HEK293 (cell line): ENCODE measurements around the gene MEF2C.

Experiments
- BCL11B ChIP-seq: fragments of 450-650 bp; formaldehyde crosslinking; IDR thresholded peaks from 2 replicates; pipeline ENCODE4 v1.5.1; 2016; ENCODE audit warnings: low read depth, missing biosample characterization, missing genetic modification characterization
- FEZF1 ChIP-seq: fragments of 450-650 bp; formaldehyde crosslinking; IDR thresholded peaks from 2 replicates; pipeline ENCODE4 v1.5.1; 2016; ENCODE audit warnings: missing biosample characterization, missing genetic modification characterization
- KLF7 ChIP-seq: fragments of 450-650 bp; formaldehyde crosslinking; IDR thresholded peaks from 2 replicates; pipeline ENCODE4 v1.5.1; 2016; ENCODE audit warnings: missing biosample characterization, missing genetic modification characterization, borderline replicate concordance
- MEIS1 ChIP-seq: sonication (generic); formaldehyde crosslinking; IDR thresholded peaks from 2 replicates; pipeline ENCODE4 v1.8.1; 2022; ENCODE audit warnings: missing genetic modification reagents, mild to moderate bottlenecking, borderline replicate concordance
- MZF1 ChIP-seq: fragments of 450-650 bp; formaldehyde crosslinking; IDR thresholded peaks from 2 replicates; pipeline ENCODE4 v1.5.1; 2017; ENCODE audit warnings: missing biosample characterization, missing genetic modification characterization, borderline replicate concordance
- ZFP37 ChIP-seq: fragments of 450-650 bp; formaldehyde crosslinking; IDR thresholded peaks from 2 replicates; pipeline ENCODE4 v1.5.1; 2016; ENCODE audit warnings: missing biosample characterization, missing genetic modification characterization
- ZNF10 ChIP-seq: fragments of 450-650 bp; formaldehyde crosslinking; IDR thresholded peaks from 2 replicates; pipeline ENCODE4 v1.5.1; 2017; ENCODE audit warnings: missing biosample characterization, missing genetic modification characterization
- ZNF112 ChIP-seq: fragments of 450-650 bp; formaldehyde crosslinking; IDR thresholded peaks from 2 replicates; pipeline ENCODE4 v1.5.0; 2017; ENCODE audit warnings: missing biosample characterization, missing genetic modification characterization
- ZNF132 ChIP-seq: fragments of 450-650 bp; formaldehyde crosslinking; IDR thresholded peaks from 2 replicates; pipeline ENCODE4 v1.5.1; 2017; ENCODE audit warnings: missing biosample characterization, missing genetic modification characterization, borderline replicate concordance
- ZNF138 ChIP-seq: fragments of 450-650 bp; formaldehyde crosslinking; IDR thresholded peaks from 2 replicates; pipeline ENCODE4 v1.5.1; 2016; ENCODE audit warnings: missing biosample characterization, missing genetic modification characterization, borderline replicate concordance
- ZNF23 ChIP-seq: fragments of 450-650 bp; formaldehyde crosslinking; IDR thresholded peaks from 2 replicates; pipeline ENCODE4 v1.5.1; 2016; ENCODE audit warnings: missing biosample characterization, missing genetic modification characterization, borderline replicate concordance
- ZNF311 ChIP-seq: fragments of 450-650 bp; formaldehyde crosslinking; IDR thresholded peaks from 2 replicates; pipeline ENCODE4 v1.5.1; 2017; ENCODE audit warnings: missing biosample characterization, missing genetic modification characterization, borderline replicate concordance
- ZNF350 ChIP-seq: fragments of 450-650 bp; formaldehyde crosslinking; IDR thresholded peaks from 2 replicates; pipeline ENCODE4 v1.5.0; 2017; ENCODE audit warnings: missing biosample characterization, mild to moderate bottlenecking, missing genetic modification characterization
- ZNF544 ChIP-seq: fragments of 450-650 bp; formaldehyde crosslinking; IDR thresholded peaks from 2 replicates; pipeline ENCODE4 v1.5.0; 2017; ENCODE audit warnings: missing biosample characterization, missing genetic modification characterization
- ZNF621 ChIP-seq: fragments of 450-650 bp; formaldehyde crosslinking; IDR thresholded peaks from 2 replicates; pipeline ENCODE4 v1.5.1; 2017; ENCODE audit warnings: missing biosample characterization, missing genetic modification characterization
- ZNF626 ChIP-seq: fragments of 450-650 bp; sonication (Bioruptor Pico); formaldehyde crosslinking; IDR thresholded peaks from 2 replicates; pipeline ENCODE4 v1.5.1; 2018; ENCODE audit warnings: missing biosample characterization, missing genetic modification characterization, inconsistent platforms
- ZNF701 ChIP-seq: fragments of 450-650 bp; formaldehyde crosslinking; IDR thresholded peaks from 2 replicates; pipeline ENCODE4 v1.5.1; 2016; ENCODE audit warnings: missing biosample characterization, missing genetic modification characterization
- ZNF707 ChIP-seq: fragments of 450-650 bp; formaldehyde crosslinking; IDR thresholded peaks from 2 replicates; pipeline ENCODE4 v1.5.1; 2016; ENCODE audit warnings: missing biosample characterization, missing genetic modification characterization
- ZNF768 ChIP-seq: fragments of 450-650 bp; formaldehyde crosslinking; IDR thresholded peaks from 2 replicates; pipeline ENCODE4 v1.5.1; 2018; ENCODE audit warnings: missing biosample characterization, mild to moderate bottlenecking, missing genetic modification characterization
- ZXDB ChIP-seq: fragments of 450-650 bp; formaldehyde crosslinking; IDR thresholded peaks from 2 replicates; pipeline ENCODE4 v1.5.1; 2016; ENCODE audit warnings: missing biosample characterization, missing genetic modification characterization
- TF ChIP-seq, protein P1 (sequence below): fragments of 450-650 bp; formaldehyde crosslinking; IDR thresholded peaks from 2 replicates; pipeline ENCODE4 v1.5.1; 2016; ENCODE audit warnings: missing biosample characterization, missing genetic modification characterization
- TF ChIP-seq, protein P2 (sequence below): fragments of 450-650 bp; formaldehyde crosslinking; IDR thresholded peaks from 2 replicates; pipeline ENCODE4 v1.5.1; 2016; ENCODE audit warnings: missing biosample characterization, missing genetic modification characterization
- TF ChIP-seq, protein P3 (sequence below): fragments of 450-650 bp; formaldehyde crosslinking; IDR thresholded peaks from 2 replicates; pipeline ENCODE4 v1.5.1; 2016; ENCODE audit warnings: missing biosample characterization, missing genetic modification characterization
- TF ChIP-seq, protein P4 (sequence below): fragments of 450-650 bp; formaldehyde crosslinking; IDR thresholded peaks from 2 replicates; pipeline ENCODE4 v1.5.1; 2016; ENCODE audit warnings: missing biosample characterization, missing genetic modification characterization
- TF ChIP-seq, protein P5 (sequence below): fragments of 450-650 bp; formaldehyde crosslinking; conservative IDR thresholded peaks from 2 replicates; pipeline ENCODE4 v1.5.1; 2016; ENCODE audit warnings: low read depth, missing biosample characterization, missing genetic modification characterization

The MEF2C gene

DNA sequence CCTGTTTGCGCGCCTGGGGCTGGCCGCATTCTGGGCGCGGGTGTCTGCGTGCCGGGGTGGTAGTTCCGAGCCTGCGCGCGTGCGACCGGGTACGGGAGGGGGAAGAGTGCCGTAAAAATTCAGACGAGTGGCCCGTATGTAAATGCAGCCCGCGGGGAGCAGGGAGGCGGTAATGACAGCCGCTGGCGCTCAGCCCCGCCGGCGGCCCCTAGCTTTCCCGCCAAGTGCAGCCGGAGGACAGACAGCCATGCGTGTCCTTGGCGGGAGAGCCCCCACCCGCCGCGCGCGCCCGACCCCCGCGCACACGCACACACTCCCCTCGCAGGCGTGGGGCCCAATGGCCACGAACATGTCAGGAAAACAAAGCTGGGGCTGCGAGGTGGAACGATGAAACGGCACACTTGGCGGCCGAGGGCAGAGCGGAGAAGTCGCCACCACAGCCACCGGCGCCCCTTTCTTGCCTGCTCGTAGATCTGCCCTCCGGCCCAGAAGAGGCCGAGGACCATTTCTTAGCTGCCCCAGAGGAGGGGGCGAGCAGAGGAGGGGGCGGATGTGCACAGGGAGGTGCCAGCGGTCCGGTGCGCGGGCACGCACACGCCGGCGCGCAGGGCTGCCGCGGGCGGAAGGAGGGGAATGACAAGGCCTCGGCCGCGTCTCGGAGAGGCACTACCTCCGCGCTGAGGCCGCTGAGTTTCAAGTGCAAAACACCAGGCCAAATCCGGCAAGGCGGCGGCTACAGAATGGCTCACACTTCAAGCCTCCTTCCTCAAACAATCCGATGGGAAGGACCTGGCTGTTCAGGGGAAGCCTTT is 208.4 kb downstream of the MEF2C start (continued):
- TF ChIP-seq ZNF23 (tag by site-specific recombination), result no peak
- TF ChIP-seq, protein P1, sequence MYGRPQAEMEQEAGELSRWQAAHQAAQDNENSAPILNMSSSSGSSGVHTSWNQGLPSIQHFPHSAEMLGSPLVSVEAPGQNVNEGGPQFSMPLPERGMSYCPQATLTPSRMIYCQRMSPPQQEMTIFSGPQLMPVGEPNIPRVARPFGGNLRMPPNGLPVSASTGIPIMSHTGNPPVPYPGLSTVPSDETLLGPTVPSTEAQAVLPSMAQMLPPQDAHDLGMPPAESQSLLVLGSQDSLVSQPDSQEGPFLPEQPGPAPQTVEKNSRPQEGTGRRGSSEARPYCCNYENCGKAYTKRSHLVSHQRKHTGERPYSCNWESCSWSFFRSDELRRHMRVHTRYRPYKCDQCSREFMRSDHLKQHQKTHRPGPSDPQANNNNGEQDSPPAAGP (tag by site-specific recombination), result peak; percentile 49; the same call in 1 of the 2 replicates
- no peak for TF ChIP-seq ZNF132
- TF ChIP-seq, protein P2, sequence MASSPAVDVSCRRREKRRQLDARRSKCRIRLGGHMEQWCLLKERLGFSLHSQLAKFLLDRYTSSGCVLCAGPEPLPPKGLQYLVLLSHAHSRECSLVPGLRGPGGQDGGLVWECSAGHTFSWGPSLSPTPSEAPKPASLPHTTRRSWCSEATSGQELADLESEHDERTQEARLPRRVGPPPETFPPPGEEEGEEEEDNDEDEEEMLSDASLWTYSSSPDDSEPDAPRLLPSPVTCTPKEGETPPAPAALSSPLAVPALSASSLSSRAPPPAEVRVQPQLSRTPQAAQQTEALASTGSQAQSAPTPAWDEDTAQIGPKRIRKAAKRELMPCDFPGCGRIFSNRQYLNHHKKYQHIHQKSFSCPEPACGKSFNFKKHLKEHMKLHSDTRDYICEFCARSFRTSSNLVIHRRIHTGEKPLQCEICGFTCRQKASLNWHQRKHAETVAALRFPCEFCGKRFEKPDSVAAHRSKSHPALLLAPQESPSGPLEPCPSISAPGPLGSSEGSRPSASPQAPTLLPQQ (tag by site-specific recombination), result peak; percentile 95
- TF ChIP-seq MZF1, result peak; percentile 73
- TF ChIP-seq BCL11B (tag by site-specific recombination), result peak; percentile 28; the same call in 1 of the 2 replicates
- no peak for TF ChIP-seq ZNF707 (tag by site-specific recombination)
- no peak for TF ChIP-seq KLF7 (tag by site-specific recombination)
- TF ChIP-seq, protein P3, sequence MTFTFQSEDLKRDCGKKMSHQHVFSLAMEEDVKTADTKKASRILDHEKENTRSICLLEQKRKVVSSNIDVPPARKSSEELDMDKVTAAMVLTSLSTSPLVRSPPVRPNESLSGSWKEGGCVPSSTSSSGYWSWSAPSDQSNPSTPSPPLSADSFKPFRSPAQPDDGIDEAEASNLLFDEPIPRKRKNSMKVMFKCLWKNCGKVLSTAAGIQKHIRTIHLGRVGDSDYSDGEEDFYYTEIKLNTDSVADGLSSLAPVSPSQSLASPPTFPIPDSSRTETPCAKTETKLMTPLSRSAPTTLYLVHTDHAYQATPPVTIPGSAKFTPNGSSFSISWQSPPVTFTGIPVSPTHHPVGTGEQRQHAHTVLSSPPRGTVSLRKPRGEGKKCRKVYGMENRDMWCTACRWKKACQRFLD, result no peak
- peak; percentile 73; the same call in 1 of the 2 replicates for TF ChIP-seq ZFP37 (tag by site-specific recombination)
- no peak for TF ChIP-seq ZNF138 (tag by site-specific recombination)
- TF ChIP-seq ZNF768 (tag by site-specific recombination), result no peak
- TF ChIP-seq ZNF626 (tag by site-specific recombination), result no peak
- TF ChIP-seq MEIS1 (CRISPR knock-in tag), result no peak
- no peak for TF ChIP-seq ZNF350 (tag by site-specific recombination)
- peak; percentile 49; the same call in 1 of the 2 replicates for TF ChIP-seq FEZF1 (tag by site-specific recombination)
- no peak for TF ChIP-seq ZNF112
- TF ChIP-seq, protein P4, sequence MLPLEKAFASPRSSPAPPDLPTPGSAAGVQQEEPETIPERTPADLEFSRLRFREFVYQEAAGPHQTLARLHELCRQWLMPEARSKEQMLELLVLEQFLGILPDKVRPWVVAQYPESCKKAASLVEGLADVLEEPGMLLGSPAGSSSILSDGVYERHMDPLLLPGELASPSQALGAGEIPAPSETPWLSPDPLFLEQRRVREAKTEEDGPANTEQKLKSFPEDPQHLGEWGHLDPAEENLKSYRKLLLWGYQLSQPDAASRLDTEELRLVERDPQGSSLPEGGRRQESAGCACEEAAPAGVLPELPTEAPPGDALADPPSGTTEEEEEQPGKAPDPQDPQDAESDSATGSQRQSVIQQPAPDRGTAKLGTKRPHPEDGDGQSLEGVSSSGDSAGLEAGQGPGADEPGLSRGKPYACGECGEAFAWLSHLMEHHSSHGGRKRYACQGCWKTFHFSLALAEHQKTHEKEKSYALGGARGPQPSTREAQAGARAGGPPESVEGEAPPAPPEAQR (tag by site-specific recombination), result no peak
- peak; percentile 80 for TF ChIP-seq ZXDB (tag by site-specific recombination)
- TF ChIP-seq ZNF621 (tag by site-specific recombination), result no peak
- no peak for TF ChIP-seq ZNF311
- no peak for TF ChIP-seq ZNF544 (tag by site-specific recombination)
- TF ChIP-seq ZNF701 (tag by site-specific recombination), result no peak
- TF ChIP-seq, protein P5, sequence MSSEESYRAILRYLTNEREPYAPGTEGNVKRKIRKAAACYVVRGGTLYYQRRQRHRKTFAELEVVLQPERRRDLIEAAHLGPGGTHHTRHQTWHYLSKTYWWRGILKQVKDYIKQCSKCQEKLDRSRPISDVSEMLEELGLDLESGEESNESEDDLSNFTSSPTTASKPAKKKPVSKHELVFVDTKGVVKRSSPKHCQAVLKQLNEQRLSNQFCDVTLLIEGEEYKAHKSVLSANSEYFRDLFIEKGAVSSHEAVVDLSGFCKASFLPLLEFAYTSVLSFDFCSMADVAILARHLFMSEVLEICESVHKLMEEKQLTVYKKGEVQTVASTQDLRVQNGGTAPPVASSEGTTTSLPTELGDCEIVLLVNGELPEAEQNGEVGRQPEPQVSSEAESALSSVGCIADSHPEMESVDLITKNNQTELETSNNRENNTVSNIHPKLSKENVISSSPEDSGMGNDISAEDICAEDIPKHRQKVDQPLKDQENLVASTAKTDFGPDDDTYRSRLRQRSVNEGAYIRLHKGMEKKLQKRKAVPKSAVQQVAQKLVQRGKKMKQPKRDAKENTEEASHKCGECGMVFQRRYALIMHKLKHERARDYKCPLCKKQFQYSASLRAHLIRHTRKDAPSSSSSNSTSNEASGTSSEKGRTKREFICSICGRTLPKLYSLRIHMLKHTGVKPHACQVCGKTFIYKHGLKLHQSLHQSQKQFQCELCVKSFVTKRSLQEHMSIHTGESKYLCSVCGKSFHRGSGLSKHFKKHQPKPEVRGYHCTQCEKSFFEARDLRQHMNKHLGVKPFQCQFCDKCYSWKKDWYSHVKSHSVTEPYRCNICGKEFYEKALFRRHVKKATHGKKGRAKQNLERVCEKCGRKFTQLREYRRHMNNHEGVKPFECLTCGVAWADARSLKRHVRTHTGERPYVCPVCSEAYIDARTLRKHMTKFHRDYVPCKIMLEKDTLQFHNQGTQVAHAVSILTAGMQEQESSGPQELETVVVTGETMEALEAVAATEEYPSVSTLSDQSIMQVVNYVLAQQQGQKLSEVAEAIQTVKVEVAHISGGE, result peak; percentile 48; the same call in 1 of the 2 replicates
- TF ChIP-seq ZNF10 (tag by site-specific recombination), result 0 out of 2 replicates have a peak, but pooled peaks have one; percentile 9
